Right atrium auricular region (tissue), 2 donors: ENCODE measurements around the gene PEPD. TPM values are rescaled to one million over a fixed set of nuclear protein-coding genes. Genes with fewer than 3 reads are reported as not detected.

ENCODE experiments used
- DNase-seq: peaks from one replicate; pipeline ENCODE4 v3.0.0-alpha.2; 2019; ENCODE audit warnings: low spot score
- H3K27ac ChIP-seq, 2 donors: fragments of 200-600 bp; sonication (generic); 1 replicate in 1 of 2; 2 replicates in 1 of 2; pipeline ENCODE4 v1.5.1; 2016 to 2019
- H3K27me3 ChIP-seq, 2 donors: fragments of 200-600 bp; sonication (generic); one replicate each; pipeline versions ENCODE4 v1.5.1 to v1.6.0; 2017 to 2019
- H3K36me3 ChIP-seq: fragments of 200-600 bp; sonication (generic); one replicate; pipeline ENCODE4 v1.5.1; 2016
- H3K4me1 ChIP-seq, 2 donors: fragments of 200-600 bp; sonication (generic); one replicate each; pipeline versions ENCODE4 v1.5.1 to v1.6.0; 2017 to 2019
- H3K4me3 ChIP-seq, 2 donors: fragments of 200-600 bp; sonication (generic); 1 replicate in 1 of 2; 2 replicates in 1 of 2; pipeline ENCODE4 v1.5.1; 2017 to 2019; ENCODE audit warnings: mild to moderate bottlenecking in 1 of 2, moderate library complexity in 1 of 2
- H3K9me3 ChIP-seq, 2 donors: fragments of 200-600 bp; sonication (generic); one replicate each; pipeline ENCODE4 v1.5.1; 2019
- total RNA-seq, 2 donors: library from RNA; depleted of rRNA; stranded (reverse); fragments of >200 nt; gene quantifications; one replicate each; pipeline ENCODE4 v1.1.0, GENCODE V29; 2016
- TF ChIP-seq, protein P1 (sequence below), 2 donors: fragments of 200-600 bp; sonication (generic); IDR thresholded peaks; one replicate each; pipeline ENCODE4 v1.5.1; 2019; ENCODE audit warnings: antibody characterized with exemption in 2 of 2

Gene PEPD
- total RNA-seq, 2 donors from 2014 or later = 27.1 to 38.9 TPM

DNA sequence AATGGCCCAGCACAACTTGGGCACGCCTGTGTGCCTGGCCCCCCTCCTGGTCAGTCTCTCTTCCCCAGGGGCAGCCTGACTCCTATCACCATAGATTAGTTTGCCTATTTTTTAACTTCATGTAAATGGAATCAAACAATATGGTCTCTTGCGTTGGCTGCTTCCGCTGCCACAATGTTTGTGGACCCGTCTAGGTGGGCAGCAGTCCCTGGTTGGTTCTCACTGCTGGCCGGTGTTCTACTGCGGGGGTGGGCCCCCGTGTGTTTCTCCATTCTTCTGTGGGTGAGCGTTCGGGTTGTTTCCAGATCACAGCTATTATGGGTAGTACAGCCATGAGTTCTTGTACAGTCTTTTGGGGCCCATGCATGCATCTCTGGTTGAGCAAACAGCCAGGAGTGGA lies 100.8 kb downstream of the PEPD start:
- no peak overlapping the region for H3K27ac ChIP-seq
- no peak overlapping the region for H3K4me3 ChIP-seq
- no peaks in the 10 kb centered on the region for H3K9me3 ChIP-seq
- TF ChIP-seq, protein P1, sequence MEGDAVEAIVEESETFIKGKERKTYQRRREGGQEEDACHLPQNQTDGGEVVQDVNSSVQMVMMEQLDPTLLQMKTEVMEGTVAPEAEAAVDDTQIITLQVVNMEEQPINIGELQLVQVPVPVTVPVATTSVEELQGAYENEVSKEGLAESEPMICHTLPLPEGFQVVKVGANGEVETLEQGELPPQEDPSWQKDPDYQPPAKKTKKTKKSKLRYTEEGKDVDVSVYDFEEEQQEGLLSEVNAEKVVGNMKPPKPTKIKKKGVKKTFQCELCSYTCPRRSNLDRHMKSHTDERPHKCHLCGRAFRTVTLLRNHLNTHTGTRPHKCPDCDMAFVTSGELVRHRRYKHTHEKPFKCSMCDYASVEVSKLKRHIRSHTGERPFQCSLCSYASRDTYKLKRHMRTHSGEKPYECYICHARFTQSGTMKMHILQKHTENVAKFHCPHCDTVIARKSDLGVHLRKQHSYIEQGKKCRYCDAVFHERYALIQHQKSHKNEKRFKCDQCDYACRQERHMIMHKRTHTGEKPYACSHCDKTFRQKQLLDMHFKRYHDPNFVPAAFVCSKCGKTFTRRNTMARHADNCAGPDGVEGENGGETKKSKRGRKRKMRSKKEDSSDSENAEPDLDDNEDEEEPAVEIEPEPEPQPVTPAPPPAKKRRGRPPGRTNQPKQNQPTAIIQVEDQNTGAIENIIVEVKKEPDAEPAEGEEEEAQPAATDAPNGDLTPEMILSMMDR (IDR thresholded peaks at IDR 0.05) = no peak
- peaks cover 0 to 5% of the 10 kb centered on the region in 2 donors for H3K4me1 ChIP-seq
- no peaks in the 10 kb centered on the region for H3K27me3 ChIP-seq
- DNase-seq = no peak
- H3K36me3 ChIP-seq = no peaks in the 10 kb centered on the region

DNA sequence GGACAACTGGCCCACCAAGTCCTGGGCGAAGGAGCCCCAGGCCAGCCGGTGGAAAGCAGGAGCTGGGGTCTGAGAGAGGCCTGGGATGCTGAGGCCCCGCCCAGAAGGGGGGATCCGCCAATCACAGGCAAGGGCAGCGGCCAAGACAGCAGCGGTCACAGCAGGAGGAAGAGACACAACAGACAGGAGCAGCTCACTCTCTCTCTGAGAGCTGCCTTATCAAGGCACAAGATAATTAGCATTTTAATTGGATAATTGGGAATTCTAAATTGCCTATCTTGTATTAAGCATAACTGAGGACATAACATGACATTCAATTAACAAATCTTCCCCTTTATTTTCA lies 101.8 kb downstream of the PEPD start:
- no peaks in the 10 kb centered on the region for H3K36me3 ChIP-seq
- H3K27me3 ChIP-seq = no peaks in the 10 kb centered on the region
- TF ChIP-seq, protein P1 (IDR thresholded peaks at IDR 0.05) = no peak
- H3K9me3 ChIP-seq = no peaks in the 10 kb centered on the region
- no peak overlapping the region for H3K4me3 ChIP-seq
- H3K27ac ChIP-seq = no peak overlapping the region
- peaks cover 0 to 5% of the 10 kb centered on the region in 2 donors for H3K4me1 ChIP-seq
- DNase-seq = no peak

DNA sequence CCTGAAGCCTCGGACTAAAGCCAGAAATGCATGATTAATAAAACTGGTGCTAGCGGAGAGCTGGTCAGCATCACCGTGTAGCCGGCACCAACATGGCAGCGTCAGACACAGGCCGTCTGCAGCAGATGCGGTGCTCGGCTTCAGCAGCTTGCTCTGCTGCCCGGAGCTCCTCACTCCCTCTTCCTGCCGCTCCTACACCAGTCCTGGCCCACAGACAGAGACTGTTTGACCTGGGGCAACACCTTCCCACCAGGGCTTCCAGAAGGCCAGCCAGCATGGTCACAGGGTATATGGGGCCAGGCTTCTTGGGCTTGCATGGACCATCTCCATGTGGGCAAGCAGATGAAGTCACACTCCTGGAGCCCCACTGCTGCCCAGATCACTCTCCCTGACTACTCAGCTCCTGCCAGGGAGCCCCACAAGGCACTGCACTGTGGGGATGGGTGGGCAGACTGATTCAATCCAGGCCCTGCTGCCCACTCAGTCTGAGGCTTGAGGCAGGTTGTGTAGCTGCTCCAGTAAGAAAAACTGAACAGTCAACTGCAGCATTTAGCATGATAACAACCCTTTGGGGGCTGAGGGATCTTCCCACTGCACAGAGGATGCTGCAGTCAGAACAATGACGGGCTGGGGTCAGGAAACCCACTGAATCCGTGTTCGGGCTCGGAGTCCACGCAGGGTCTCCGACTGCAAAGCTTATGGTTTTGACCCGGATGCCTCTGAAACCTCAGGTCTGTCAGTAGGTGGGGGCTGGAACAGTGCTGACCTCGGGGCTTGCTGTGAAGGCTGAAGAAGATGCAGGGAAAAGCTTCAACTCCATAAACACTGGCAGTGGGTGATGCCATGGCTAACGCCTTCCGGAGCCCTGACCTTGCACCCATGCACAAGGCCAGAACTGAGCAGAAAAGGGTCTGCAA lies 102.5 kb downstream of the PEPD start:
- H3K36me3 ChIP-seq = no peaks in the 10 kb centered on the region
- no peak for DNase-seq
- no peaks in the 10 kb centered on the region for H3K9me3 ChIP-seq
- H3K4me1 ChIP-seq = peaks cover 0 to 5% of the 10 kb centered on the region in 2 donors
- no peaks in the 10 kb centered on the region for H3K27me3 ChIP-seq
- H3K4me3 ChIP-seq = no peak overlapping the region
- TF ChIP-seq, protein P1 (IDR thresholded peaks at IDR 0.05) = no peak
- H3K27ac ChIP-seq = no peak overlapping the region

DNA sequence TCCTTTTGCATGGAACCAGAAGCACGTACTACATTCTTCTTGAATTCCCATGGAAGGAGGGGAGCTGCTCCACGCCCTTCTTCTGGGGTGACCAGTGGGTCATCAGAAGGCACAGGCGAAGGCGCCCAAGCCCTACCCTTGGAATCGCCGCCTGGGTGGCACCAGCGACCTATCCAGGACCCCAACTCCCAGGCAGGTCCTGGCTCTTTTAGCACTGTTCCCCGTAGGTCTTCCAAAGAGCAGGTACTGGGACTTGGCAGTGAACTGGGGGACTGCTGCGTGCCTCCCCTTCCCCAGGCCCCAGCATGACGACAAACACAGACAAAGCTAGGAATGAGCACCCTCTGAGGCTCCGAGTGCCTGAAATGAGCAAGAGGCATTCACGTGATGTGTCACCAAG lies 103.1 kb downstream of the PEPD start:
- no peak for DNase-seq
- H3K27ac ChIP-seq = no peak overlapping the region
- H3K27me3 ChIP-seq = no peaks in the 10 kb centered on the region
- H3K9me3 ChIP-seq = no peaks in the 10 kb centered on the region
- TF ChIP-seq, protein P1 (IDR thresholded peaks at IDR 0.05) = no peak
- no peaks in the 10 kb centered on the region for H3K36me3 ChIP-seq
- no peak overlapping the region for H3K4me3 ChIP-seq
- H3K4me1 ChIP-seq = peaks cover 0 to 5% of the 10 kb centered on the region in 2 donors

DNA sequence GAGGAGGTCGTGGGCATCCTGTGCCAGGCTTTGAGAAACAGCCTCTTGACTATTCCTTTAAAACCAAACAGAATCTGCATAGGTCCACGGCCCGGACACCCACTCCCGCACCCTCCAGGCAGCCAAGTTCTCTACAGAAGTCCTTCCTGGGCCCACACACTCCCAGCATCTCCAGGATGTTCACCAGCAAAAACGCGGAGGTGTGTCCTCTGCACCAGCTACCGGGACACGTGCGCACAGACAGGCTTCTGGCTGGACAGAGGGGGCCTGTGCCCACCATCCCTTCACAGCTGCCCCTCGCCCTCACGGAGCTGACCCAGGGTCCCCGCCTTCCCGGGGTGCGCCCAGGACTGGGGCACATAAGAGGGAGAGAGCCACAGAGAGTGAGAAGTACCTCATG lies 103.8 kb downstream of the PEPD start:
- Histone ChIP-seq H3K27ac (no peak overlapping the region), H3K4me3 (no peak overlapping the region), H3K27me3 (no peaks in the 10 kb centered on the region), H3K4me1 (peaks cover 0 to 5% of the 10 kb centered on the region in 2 donors), H3K9me3 (no peaks in the 10 kb centered on the region), H3K36me3 (no peaks in the 10 kb centered on the region)
- DNase-seq = no peak
- TF ChIP-seq, protein P1 (IDR thresholded peaks at IDR 0.05) = no peak
